H1 (cell line): Measurements from ENCODE around the gene SCFD1. TPM values are rescaled to one million over a fixed set of nuclear protein-coding genes. Genes with fewer than 3 reads are reported as not detected.

Experiments used
- CHD2 ChIP-seq: IDR thresholded peaks from 2 replicates; pipeline ENCODE4 v1.6.1; 2012; ENCODE audit warnings: low read length, improper control_type of control experiment
- CHD7 ChIP-seq: fragments of 300-600 bp; sonication (generic); IDR thresholded peaks from 2 replicates; pipeline ENCODE4 v1.7.1; 2012; ENCODE audit warnings: low read length, moderate library complexity, mild to moderate bottlenecking, inconsistent platforms; ENCODE audit not compliant: insufficient replicate concordance
- JUND ChIP-seq: IDR thresholded peaks from 2 replicates; pipeline ENCODE4 v1.6.1; 2011; ENCODE audit warnings: mild to moderate bottlenecking, improper control_type of control experiment, low read length
- KDM1A ChIP-seq: fragments of 200-600, 300-600 bp; sonication (generic); IDR thresholded peaks from 2 replicates; pipeline ENCODE4 v1.7.1; 2016; ENCODE audit warnings: mild to moderate bottlenecking, low read length, borderline replicate concordance
- PHF8 ChIP-seq: fragments of 200-600 bp; sonication (generic); conservative IDR thresholded peaks from 2 replicates; pipeline ENCODE4 v1.7.1; 2012; ENCODE audit warnings: low read depth, mild to moderate bottlenecking, inconsistent platforms, low read length, moderate library complexity
- POLR2A ChIP-seq, 2 experiments: IDR thresholded peaks; 1 replicate in 1 of 2; 2 replicates in 1 of 2; pipeline ENCODE4 v1.6.1; 2011; ENCODE audit warnings: low read depth in 2 of 2, low read length in 2 of 2, mild to moderate bottlenecking in 2 of 2; ENCODE audit errors: control extremely low read depth in 1 of 2
- POU5F1 ChIP-seq: IDR thresholded peaks from 2 replicates; pipeline ENCODE4 v1.6.1; 2011; ENCODE audit warnings: low read depth, mild to moderate bottlenecking, low read length, moderate library complexity
- RXRA ChIP-seq: IDR thresholded peaks from 2 replicates; pipeline ENCODE4 v1.6.1; 2011; ENCODE audit warnings: low read depth, mild to moderate bottlenecking, low read length, moderate library complexity; ENCODE audit not compliant: insufficient read depth
- SP1 ChIP-seq: IDR thresholded peaks from 2 replicates; pipeline ENCODE4 v1.6.1; 2011; ENCODE audit warnings: low read depth, low read length
- SP2 ChIP-seq: IDR thresholded peaks from 2 replicates; pipeline ENCODE4 v1.6.1; 2012; ENCODE audit warnings: mild to moderate bottlenecking, low read length, inconsistent platforms
- SP4 ChIP-seq: IDR thresholded peaks from 2 replicates; pipeline ENCODE4 v1.6.1; 2012; ENCODE audit warnings: low read length, inconsistent platforms
- SUZ12 ChIP-seq: fragments of 200-600 bp; sonication (generic); IDR thresholded peaks from 2 replicates; pipeline ENCODE4 v1.6.1; 2012; ENCODE audit warnings: mild to moderate bottlenecking, inconsistent platforms, low read length, moderate library complexity, mixed read lengths
- TBP ChIP-seq: IDR thresholded peaks from 2 replicates; pipeline ENCODE4 v1.6.1; 2011; ENCODE audit warnings: low read depth, low read length, improper control_type of control experiment
- TEAD4 ChIP-seq: IDR thresholded peaks from 2 replicates; pipeline ENCODE4 v1.6.1; 2012; ENCODE audit warnings: low read depth, low read length, inconsistent platforms, mixed read lengths
- polyA plus RNA-seq, 7 experiments: library from polyadenylated mRNA; depleted of rRNA in 3 of 7; stranded (reverse) in 5 of 7; unstranded in 2 of 7; fragments of >200 nt in 5 of 7; fragments of 200-250 nt in 2 of 7; gene quantifications; 1 replicate in 5 of 7; 2 replicates in 1 of 7; 4 replicates in 1 of 7; pipeline versions ENCODE4 v1.2.1 to v1.2.3, GENCODE V29; 2011 to 2013; ENCODE audit warnings: missing spikeins in 2 of 7, mixed read lengths in 2 of 7
- total RNA-seq: library from RNA; stranded (reverse); fragmentation: NEBNext Ultra II Directional; extraction: Animal tissue kit (Norgen Biotek cat#: 25700); gene quantifications from 2 replicates; pipeline ENCODE4 v1.2.1, GENCODE V29; 2021

SCFD1 gene
- total and polyA plus RNA-seq, 2 of the 8 experiments (the other 6 are each of a cell fraction or from before 2014, with no cell fraction given), result 32.8 to 64.5 TPM

- TF ChIP-seq CHD7, result no peak
- TF ChIP-seq PHF8, result no peak
- TF ChIP-seq SP4, result no peak
- no peak for TF ChIP-seq KDM1A
- no peak for TF ChIP-seq SP2
- no peak for TF ChIP-seq POU5F1
- TF ChIP-seq CHD2, result no peak
- TF ChIP-seq POLR2A (IDR thresholded peaks at IDR 0.05; ENCODE audit: control extremely low read depth in 1 of 2, low read depth in 2 of 2, low read length in 2 of 2), result no peak
- no peak for TF ChIP-seq JUND
- no peak for TF ChIP-seq SUZ12
- TF ChIP-seq TBP, result no peak
- TF ChIP-seq SP1, result no peak
- no peak for TF ChIP-seq RXRA
- TF ChIP-seq TEAD4, result no peak
Measured at GRCh38 chr14:30728471-30728870, 106.4 kb downstream of the SCFD1 start (continued).
